Duodenal mucosa (tissue), 2 donors: ENCODE data around the gene COG7.

Experiments used
- H3K27ac ChIP-seq: one replicate; pipeline ENCODE4 v1.7.0; 2013; ENCODE audit warnings: low read depth, low read length
- H3K27me3 ChIP-seq, 2 donors: one replicate each; pipeline ENCODE4 v1.7.0; 2013; ENCODE audit warnings: low read length in 2 of 2, control low read depth in 1 of 2; ENCODE audit not compliant: insufficient read depth in 2 of 2, control insufficient read depth in 1 of 2
- H3K36me3 ChIP-seq, 2 donors: one replicate each; pipeline ENCODE4 v1.7.0; 2013; ENCODE audit warnings: low read length in 2 of 2, control low read depth in 1 of 2; ENCODE audit not compliant: insufficient read depth in 2 of 2, control insufficient read depth in 1 of 2
- H3K4me1 ChIP-seq, 2 donors: one replicate each; pipeline ENCODE4 v1.7.0; 2013; ENCODE audit warnings: low read length in 2 of 2, control low read depth in 1 of 2; ENCODE audit not compliant: insufficient read depth in 2 of 2, control insufficient read depth in 1 of 2
- H3K4me3 ChIP-seq, 2 donors: one replicate each; pipeline ENCODE4 v1.7.0; 2013; ENCODE audit warnings: low read length in 2 of 2, low read depth in 1 of 2
- H3K9ac ChIP-seq, 2 donors: one replicate each; pipeline ENCODE4 v1.7.0; 2013; ENCODE audit warnings: low read length in 2 of 2, low read depth in 1 of 2
- H3K9me3 ChIP-seq, 2 donors: one replicate each; pipeline ENCODE4 v1.7.0; 2013; ENCODE audit warnings: low read length in 2 of 2, control low read depth in 1 of 2; ENCODE audit not compliant: control insufficient read depth in 1 of 2

COG7 gene

GRCh38 chr16:23378921-23379320 is 74.1 kb downstream of the COG7 start:
- H3K27ac ChIP-seq = no peak overlapping the region
- no peaks in the 10 kb centered on the region for H3K27me3 ChIP-seq
- H3K4me3 ChIP-seq = no peak overlapping the region
- H3K9me3 ChIP-seq = no peaks in the 10 kb centered on the region
- H3K4me1 ChIP-seq = no peaks in the 10 kb centered on the region
- H3K9ac ChIP-seq = no peak overlapping the region
- no peaks in the 10 kb centered on the region for H3K36me3 ChIP-seq

DNA sequence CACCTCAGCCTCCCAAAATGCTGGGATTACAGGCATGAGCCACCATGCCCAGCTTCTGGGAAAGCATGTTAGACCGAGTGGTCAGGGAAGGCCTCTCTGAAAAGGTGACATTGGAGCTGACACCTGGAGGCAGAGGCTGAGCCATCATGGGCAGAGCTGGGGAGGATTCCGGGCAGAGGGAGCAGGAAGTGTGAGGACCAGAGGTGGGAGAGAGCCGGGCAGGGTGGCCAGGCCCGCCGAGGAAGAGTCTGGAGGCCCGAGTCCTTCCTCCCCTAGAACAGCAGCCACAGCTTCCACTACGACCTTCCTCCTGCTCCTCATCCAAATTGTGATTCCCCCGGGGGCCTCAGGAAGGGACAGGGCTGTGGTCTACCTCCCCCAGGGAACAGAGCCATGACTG is 74.7 kb downstream of the COG7 start:
- Histone ChIP-seq H3K27ac (no peak overlapping the region), H3K9ac (no peak overlapping the region), H3K9me3 (no peaks in the 10 kb centered on the region), H3K27me3 (no peaks in the 10 kb centered on the region), H3K4me1 (no peaks in the 10 kb centered on the region), H3K4me3 (no peak overlapping the region), H3K36me3 (no peaks in the 10 kb centered on the region)

- Histone ChIP-seq H3K4me3 (no peak overlapping the region), H3K27ac (no peak overlapping the region), H3K27me3 (no peaks in the 10 kb centered on the region)
Observed at GRCh38 chr16:23377071-23377931, 75.7 kb downstream of the COG7 start.

DNA sequence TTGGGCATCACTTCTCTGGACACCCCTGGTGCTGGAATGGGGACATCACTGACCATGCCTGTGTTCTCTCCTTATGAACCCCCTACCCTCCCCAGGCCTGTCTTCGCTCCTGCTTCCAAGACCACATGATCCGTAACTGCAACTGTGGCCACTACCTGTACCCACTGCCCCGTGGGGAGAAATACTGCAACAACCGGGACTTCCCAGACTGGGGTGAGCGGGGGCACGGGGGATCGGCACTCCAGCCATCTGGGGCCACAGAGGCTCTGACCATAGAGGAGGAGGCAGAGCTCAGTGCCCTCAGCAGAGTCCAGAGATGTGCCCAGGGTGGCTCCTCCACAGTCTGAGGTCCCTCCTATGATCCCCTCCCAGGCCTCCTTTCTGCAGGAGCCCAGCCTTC is 77.3 kb downstream of the COG7 start:
- H3K4me1 ChIP-seq = no peaks in the 10 kb centered on the region
- no peaks in the 10 kb centered on the region for H3K27me3 ChIP-seq
- no peak overlapping the region for H3K27ac ChIP-seq
- no peak overlapping the region for H3K9ac ChIP-seq
- no peaks in the 10 kb centered on the region for H3K36me3 ChIP-seq
- no peak overlapping the region for H3K4me3 ChIP-seq
- H3K9me3 ChIP-seq = no peaks in the 10 kb centered on the region

More at GRCh38 chr16:23377071-23377931, 75.7 kb downstream of the COG7 start:
- Histone ChIP-seq H3K4me1 (no peaks in the 10 kb centered on the region), H3K9me3 (no peaks in the 10 kb centered on the region), H3K36me3 (no peaks in the 10 kb centered on the region), H3K9ac (no peak overlapping the region)

- Histone ChIP-seq H3K4me1 (no peaks in the 10 kb centered on the region), H3K27ac (no peak overlapping the region), H3K27me3 (no peaks in the 10 kb centered on the region)
Observed at GRCh38 chr16:23374721-23375510, 78.1 kb downstream of the COG7 start.

GRCh38 chr16:23373436-23374219 is 79.4 kb downstream of the COG7 start:
- Histone ChIP-seq H3K36me3 (no peaks in the 10 kb centered on the region), H3K27me3 (no peaks in the 10 kb centered on the region), H3K4me1 (no peaks in the 10 kb centered on the region), H3K27ac (no peak overlapping the region), H3K9ac (no peak overlapping the region), H3K9me3 (no peaks in the 10 kb centered on the region), H3K4me3 (no peak overlapping the region)

More at GRCh38 chr16:23374721-23375510, 78.1 kb downstream of the COG7 start:
- Histone ChIP-seq H3K9ac (no peak overlapping the region), H3K4me3 (no peak overlapping the region), H3K9me3 (no peaks in the 10 kb centered on the region), H3K36me3 (no peaks in the 10 kb centered on the region)

DNA sequence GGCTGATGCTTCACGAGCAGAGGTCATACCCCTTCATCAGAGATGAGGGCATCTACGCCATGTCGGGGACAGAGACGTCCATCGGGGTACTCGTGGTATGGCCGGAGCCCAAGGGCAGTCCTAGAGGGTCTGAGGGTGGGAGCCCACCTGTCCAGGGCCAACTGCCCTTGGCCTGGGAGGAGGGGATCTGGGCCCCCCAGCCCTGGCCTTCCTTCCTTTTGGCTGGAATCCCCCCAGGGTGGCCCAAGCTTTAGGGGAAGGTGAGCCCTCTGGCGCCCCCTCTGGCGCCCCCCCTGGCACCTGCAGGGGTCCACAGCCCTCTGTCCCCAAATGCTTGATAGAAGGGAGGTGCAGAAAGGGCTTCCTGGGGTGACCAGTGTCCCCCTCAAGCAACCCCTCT is 81.6 kb downstream of the COG7 start:
- H3K27ac ChIP-seq = no peak overlapping the region
- no peaks in the 10 kb centered on the region for H3K36me3 ChIP-seq
- H3K4me1 ChIP-seq = no peaks in the 10 kb centered on the region
- no peaks in the 10 kb centered on the region for H3K27me3 ChIP-seq
- H3K4me3 ChIP-seq = no peak overlapping the region
- no peaks in the 10 kb centered on the region for H3K9me3 ChIP-seq
- H3K9ac ChIP-seq = no peak overlapping the region

- H3K4me3 ChIP-seq = no peak overlapping the region
- no peak overlapping the region for H3K27ac ChIP-seq
- H3K27me3 ChIP-seq = no peaks in the 10 kb centered on the region
- H3K36me3 ChIP-seq = no peaks in the 10 kb centered on the region
- H3K9ac ChIP-seq = no peak overlapping the region
- H3K9me3 ChIP-seq = no peaks in the 10 kb centered on the region
- H3K4me1 ChIP-seq = peaks cover 0 to 4% of the 10 kb centered on the region in 2 donors
Observed at GRCh38 chr16:23369416-23369815, 83.6 kb downstream of the COG7 start.

DNA sequence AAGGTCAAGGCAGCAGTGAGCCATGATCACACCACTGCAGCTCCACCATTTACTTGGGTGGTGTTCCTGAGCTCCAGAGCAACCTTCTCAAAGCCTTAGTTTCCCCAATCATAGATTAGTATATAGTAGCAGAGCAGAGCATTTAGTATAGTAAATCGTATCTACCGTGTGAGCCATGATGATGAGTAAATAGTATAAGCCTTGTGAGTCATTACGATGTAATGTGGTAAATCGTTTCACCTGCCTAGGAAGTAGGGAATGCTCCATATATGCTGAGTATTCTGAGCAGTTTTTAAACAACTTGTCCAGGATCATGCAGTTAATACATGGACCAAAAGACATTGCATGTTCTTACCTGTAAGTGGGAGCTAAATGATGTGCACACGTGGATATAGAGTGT is 84.5 kb downstream of the COG7 start:
- Histone ChIP-seq H3K27ac (no peak overlapping the region), H3K4me3 (no peak overlapping the region), H3K9ac (no peak overlapping the region), H3K4me1 (peaks cover 0 to 4% of the 10 kb centered on the region in 2 donors), H3K9me3 (no peaks in the 10 kb centered on the region), H3K27me3 (no peaks in the 10 kb centered on the region), H3K36me3 (no peaks in the 10 kb centered on the region)

- Histone ChIP-seq H3K9ac (no peak overlapping the region), H3K36me3 (no peaks in the 10 kb centered on the region), H3K4me1 (peaks cover 0 to 4% of the 10 kb centered on the region in 2 donors), H3K4me3 (no peak overlapping the region), H3K27ac (no peak overlapping the region), H3K27me3 (no peaks in the 10 kb centered on the region), H3K9me3 (no peaks in the 10 kb centered on the region)
Observed at GRCh38 chr16:23367988-23368387, 85.0 kb downstream of the COG7 start.
